HS-27A (cell line): ENCODE measurements around the gene NOL8.

Source experiments
- DNase-seq: peaks from one replicate; pipeline ENCODE4 v3.0.0-alpha.2; 2012; ENCODE audit warnings: low read depth, missing footprints

NOL8 gene

GRCh38 chr9:92266486-92266885 lies 58.7 kb downstream of the NOL8 start:
- DNase-seq, result no peak

GRCh38 chr9:92265154-92265553 lies 60.0 kb downstream of the NOL8 start:
- DNase-seq, result no peak

GRCh38 chr9:92263131-92263530 lies 62.0 kb downstream of the NOL8 start:
- DNase-seq, result no peak

GRCh38 chr9:92257327-92257726 lies 67.8 kb downstream of the NOL8 start:
- no peak for DNase-seq

- DNase-seq, result no peak
These were observed 70.5 kb downstream of the NOL8 start for GRCh38 chr9:92254381-92255337.

GRCh38 chr9:92253656-92254055 lies 71.5 kb downstream of the NOL8 start:
- DNase-seq, result no peak

GRCh38 chr9:92247981-92248380 lies 77.2 kb downstream of the NOL8 start:
- no peak for DNase-seq
